Aorta (tissue), 5 donors: ENCODE results near the gene BCORL1. TPM values are rescaled to one million over a fixed set of nuclear protein-coding genes. Genes with fewer than 3 reads are reported as not detected.

ENCODE experiments used
- ATAC-seq: fragments of 200-7000 bp; cut with Tn5 transposase; one replicate; pipeline ENCODE4 v1.9.1; 2022; ENCODE audit warnings: moderate library complexity; ENCODE audit not compliant: low FRiP score
- DNase-seq, 2 donors: peaks; one replicate each; pipeline ENCODE4 v3.0.0-alpha.2; 2020
- H3K27ac ChIP-seq, 2 donors: one replicate each; pipeline ENCODE4 v1.5.1; 2013; ENCODE audit warnings: low read length in 2 of 2, mild to moderate bottlenecking in 2 of 2, moderate library complexity in 2 of 2, control low read depth in 1 of 2, inconsistent platforms in 1 of 2, low read depth in 1 of 2
- H3K27me3 ChIP-seq, 2 donors: one replicate each; pipeline ENCODE4 v1.6.1; 2013; ENCODE audit warnings: control low read depth in 1 of 2, low read length in 1 of 2, mild to moderate bottlenecking in 1 of 2, moderate library complexity in 1 of 2; ENCODE audit not compliant: insufficient read depth in 2 of 2, control insufficient read depth in 1 of 2
- H3K36me3 ChIP-seq, 2 donors: one replicate each; pipeline ENCODE4 v1.6.1; 2013; ENCODE audit warnings: control low read depth in 1 of 2, low read length in 1 of 2, mild to moderate bottlenecking in 1 of 2; ENCODE audit not compliant: insufficient read depth in 2 of 2, control insufficient read depth in 1 of 2
- H3K4me1 ChIP-seq, 2 donors: one replicate each; pipeline ENCODE4 v1.6.1; 2013; ENCODE audit warnings: low read length in 2 of 2, control low read depth in 1 of 2, mild to moderate bottlenecking in 1 of 2, moderate library complexity in 1 of 2; ENCODE audit not compliant: insufficient read depth in 2 of 2, control insufficient read depth in 1 of 2
- H3K4me3 ChIP-seq, 2 donors: one replicate each; pipeline ENCODE4 v1.5.1; 2013; ENCODE audit warnings: low read length in 2 of 2, control low read depth in 1 of 2, mild to moderate bottlenecking in 1 of 2
- H3K9me3 ChIP-seq: one replicate; pipeline ENCODE4 v1.6.1; 2013; ENCODE audit warnings: mild to moderate bottlenecking, low read length; ENCODE audit not compliant: control insufficient read depth
- WGBS, 2 donors: extraction: QIAGEN DNeasy Blood & Tissue Kit; methylation state at CpG; one replicate each; pipeline ENCODE4 v1.1.7; 2013; 5-methylcytosine and 5-hydroxymethylcytosine counted together
- intact Hi-C, 2 donors: fragments of 100-400 bp; cut with DNase I; formaldehyde crosslinking; loops; one replicate each; pipeline versions ENCODE4 v1.14.2 to v1.15.0; 2022
- long read RNA-seq, 2 donors: library from polyadenylated mRNA; unstranded; transcript quantifications; one replicate each; pipeline ENCODE4 v2.0.0, GENCODE V29; 2020 to 2021
- polyA plus RNA-seq, 2 donors: library from polyadenylated mRNA; stranded (reverse); fragments of 200-250 nt; gene quantifications; one replicate each; pipeline ENCODE4 v1.2.3, GENCODE V29; 2013
- total RNA-seq, 2 donors: library from RNA; stranded (reverse); fragmentation: NEBNext Ultra II Directional; extraction: Animal tissue kit (Norgen Biotek cat#: 25700); gene quantifications; one replicate each; pipeline ENCODE4 v1.2.1, GENCODE V29; 2021
- donor health status: healthy with polysubstance abuse.
- donor health status: Bipolar disorder and iron deficiency.
- donor health status: DM: no; HTN: no; CAD: no.
- donor health status: DM: no; HTN: no; CAD: no.
- donor health status: DM: yes; HTN: yes; CAD: no.

The BCORL1 gene, protein sequence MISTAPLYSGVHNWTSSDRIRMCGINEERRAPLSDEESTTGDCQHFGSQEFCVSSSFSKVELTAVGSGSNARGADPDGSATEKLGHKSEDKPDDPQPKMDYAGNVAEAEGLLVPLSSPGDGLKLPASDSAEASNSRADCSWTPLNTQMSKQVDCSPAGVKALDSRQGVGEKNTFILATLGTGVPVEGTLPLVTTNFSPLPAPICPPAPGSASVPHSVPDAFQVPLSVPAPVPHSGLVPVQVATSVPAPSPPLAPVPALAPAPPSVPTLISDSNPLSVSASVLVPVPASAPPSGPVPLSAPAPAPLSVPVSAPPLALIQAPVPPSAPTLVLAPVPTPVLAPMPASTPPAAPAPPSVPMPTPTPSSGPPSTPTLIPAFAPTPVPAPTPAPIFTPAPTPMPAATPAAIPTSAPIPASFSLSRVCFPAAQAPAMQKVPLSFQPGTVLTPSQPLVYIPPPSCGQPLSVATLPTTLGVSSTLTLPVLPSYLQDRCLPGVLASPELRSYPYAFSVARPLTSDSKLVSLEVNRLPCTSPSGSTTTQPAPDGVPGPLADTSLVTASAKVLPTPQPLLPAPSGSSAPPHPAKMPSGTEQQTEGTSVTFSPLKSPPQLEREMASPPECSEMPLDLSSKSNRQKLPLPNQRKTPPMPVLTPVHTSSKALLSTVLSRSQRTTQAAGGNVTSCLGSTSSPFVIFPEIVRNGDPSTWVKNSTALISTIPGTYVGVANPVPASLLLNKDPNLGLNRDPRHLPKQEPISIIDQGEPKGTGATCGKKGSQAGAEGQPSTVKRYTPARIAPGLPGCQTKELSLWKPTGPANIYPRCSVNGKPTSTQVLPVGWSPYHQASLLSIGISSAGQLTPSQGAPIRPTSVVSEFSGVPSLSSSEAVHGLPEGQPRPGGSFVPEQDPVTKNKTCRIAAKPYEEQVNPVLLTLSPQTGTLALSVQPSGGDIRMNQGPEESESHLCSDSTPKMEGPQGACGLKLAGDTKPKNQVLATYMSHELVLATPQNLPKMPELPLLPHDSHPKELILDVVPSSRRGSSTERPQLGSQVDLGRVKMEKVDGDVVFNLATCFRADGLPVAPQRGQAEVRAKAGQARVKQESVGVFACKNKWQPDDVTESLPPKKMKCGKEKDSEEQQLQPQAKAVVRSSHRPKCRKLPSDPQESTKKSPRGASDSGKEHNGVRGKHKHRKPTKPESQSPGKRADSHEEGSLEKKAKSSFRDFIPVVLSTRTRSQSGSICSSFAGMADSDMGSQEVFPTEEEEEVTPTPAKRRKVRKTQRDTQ (N-terminal part only)
- total RNA-seq (10 to 100 TPM; 22.1 to 26.9 TPM), polyA plus RNA-seq (1 to 10 TPM; 2.6 to 4.4 TPM)
- long read RNA-seq, donor 1, partial matches to known transcripts = 11 of 13 reads
- long read RNA-seq, donor 1, other reads (novel, unspliced or antisense) = 2 of 13 reads
- long read RNA-seq, donor 2, partial matches to known transcripts = 4 of 9 reads
- long read RNA-seq, donor 2, other reads (novel, unspliced or antisense) = 5 of 9 reads

DNA sequence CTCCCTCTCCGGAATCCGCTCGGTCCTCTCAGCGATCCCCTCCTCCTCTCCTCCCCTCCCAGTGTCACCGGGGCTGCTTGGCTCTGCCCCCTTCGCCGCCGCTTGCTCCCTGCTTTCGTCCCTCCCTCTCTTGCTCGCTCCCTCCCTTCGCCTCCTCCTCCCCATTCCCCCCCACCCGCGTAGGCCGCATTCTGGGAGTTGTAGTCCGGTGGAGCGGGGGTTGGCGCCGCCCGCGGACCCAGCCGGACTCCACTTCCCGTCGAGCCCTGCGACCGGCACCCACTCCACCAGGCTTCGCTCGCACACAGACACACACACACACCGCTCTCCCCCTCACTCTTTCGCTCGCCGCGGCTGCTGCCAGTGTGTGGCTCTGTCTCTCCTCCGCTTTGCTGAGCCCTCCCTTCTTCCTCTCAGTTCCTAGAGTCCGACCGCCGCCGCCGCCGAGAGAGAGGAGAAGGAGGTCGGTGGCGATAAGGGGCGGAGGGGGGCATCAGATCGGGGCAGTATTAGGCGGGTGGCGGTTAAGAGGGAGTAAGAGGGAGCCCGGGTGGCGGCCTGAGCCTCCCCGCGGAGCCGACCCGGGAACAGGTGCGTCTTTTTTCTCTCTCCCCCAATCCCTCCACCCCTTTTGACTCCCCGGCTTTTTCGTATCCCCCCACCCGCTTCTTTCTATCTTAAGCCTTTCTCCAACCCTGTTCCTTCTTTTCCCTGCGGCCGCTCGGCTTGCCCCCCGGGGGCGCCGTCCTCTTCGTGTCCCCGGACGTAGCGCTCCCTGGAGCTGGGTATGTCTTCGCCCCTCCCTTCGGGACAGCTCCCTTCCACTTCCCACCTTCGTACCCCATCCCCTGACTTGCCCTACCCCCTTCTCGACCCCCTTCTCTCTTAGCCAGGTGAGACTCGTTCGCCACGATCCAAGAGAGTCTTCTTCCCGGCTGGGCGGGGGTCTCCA, at the start of gene BCORL1:
TSS of gene BCORL1 (plus strand) at position 336 of the 952 bp plus-strand sequence. CDS start 22,597 bp downstream, outside the sequence.
- H3K4me3 ChIP-seq = peak within 1 kb of the TSS; percentile 24 to 82
- no peaks in the 10 kb centered on the region for H3K4me1 ChIP-seq
- DNase-seq (peak; percentile 94 to 95), ATAC-seq (peak; percentile 93)
- H3K9me3 ChIP-seq = no peaks in the 10 kb centered on the region
- H3K27me3 ChIP-seq = no peaks in the 10 kb centered on the region
- 1 to 46% methylated on average over 51 to 74 of the region's 74 CpGs for WGBS, 2 donors
- peak within 1 kb of the TSS in 1 of 2 donors; percentile 26 for H3K27ac ChIP-seq
- intact Hi-C loops = loop anchor here (1.0 to 5.0 kb wide), 2 partner anchors 50 kb away; no protein-coding TSS in a partner anchor
- H3K36me3 ChIP-seq = no peaks in the 10 kb centered on the region

DNA sequence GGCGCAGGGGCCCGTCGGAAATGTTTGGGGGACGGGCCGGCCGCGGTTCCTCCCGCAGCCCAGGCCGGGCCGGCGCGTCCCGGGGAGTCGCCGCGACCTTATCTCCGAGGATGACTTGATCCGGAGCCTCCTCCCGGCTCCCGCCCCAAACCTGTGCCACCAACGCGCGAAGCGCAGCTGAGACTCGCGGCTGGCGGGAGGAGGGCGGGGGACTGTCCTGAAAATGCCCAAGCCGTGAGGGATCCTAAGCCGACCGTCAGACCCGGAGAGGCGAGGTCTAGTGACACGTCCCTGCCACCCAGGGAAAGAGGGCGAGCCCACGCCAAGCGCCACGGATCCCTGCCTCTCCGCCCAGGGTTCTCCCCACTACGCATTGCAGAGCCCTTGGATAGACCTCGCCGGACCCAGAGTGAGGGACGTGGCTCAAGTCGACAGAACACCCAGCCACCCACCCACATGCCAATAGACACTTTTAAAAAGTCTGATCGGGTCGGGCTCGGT, 49.6 kb upstream of the BCORL1 start:
- H3K9me3 ChIP-seq = no peaks in the 10 kb centered on the region
- WGBS, 2 donors = 1 to 36% methylated on average over 45 to 47 of the region's 47 CpGs
- H3K4me3 ChIP-seq = peak overlapping the region in 1 of 2 donors; percentile 54
- no peaks in the 10 kb centered on the region for H3K27me3 ChIP-seq
- no peak overlapping the region for H3K27ac ChIP-seq
- ATAC-seq (peak; percentile 3), DNase-seq (peak; percentile 58 to 76)
- intact Hi-C loops = loop anchor here (1.0 to 5.0 kb wide), 2 partner anchors 49 kb away; partner anchors contain the start of gene BCORL1 (in 2 of the 2)
- H3K36me3 ChIP-seq = no peaks in the 10 kb centered on the region
- no peaks in the 10 kb centered on the region for H3K4me1 ChIP-seq

DNA sequence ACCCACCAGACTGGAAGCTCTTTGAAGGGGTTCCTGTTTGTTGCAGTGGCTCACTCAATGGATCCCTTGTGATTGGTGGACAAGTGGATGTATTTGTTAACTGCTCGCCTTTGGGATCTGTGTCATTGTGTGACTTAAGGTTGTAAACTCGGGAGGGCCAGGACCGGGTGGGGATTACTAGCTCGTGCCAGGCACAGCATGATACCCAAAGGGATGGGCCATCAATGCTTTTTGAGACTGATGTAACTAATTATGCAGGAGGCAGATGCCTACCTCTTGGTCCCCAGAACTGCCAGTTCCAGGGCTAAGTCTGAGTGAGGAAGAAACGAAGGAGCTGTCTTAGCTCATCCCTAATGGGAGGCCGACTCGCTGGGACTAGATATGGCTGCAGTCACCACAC, 48.7 kb upstream of the BCORL1 start:
- 44 to 55% methylated on average over 7 of the region's 7 CpGs for WGBS, 2 donors
- Histone ChIP-seq H3K36me3 (no peaks in the 10 kb centered on the region), H3K27me3 (no peaks in the 10 kb centered on the region), H3K27ac (no peak overlapping the region), H3K4me1 (no peaks in the 10 kb centered on the region), H3K4me3 (no peak overlapping the region), H3K9me3 (no peaks in the 10 kb centered on the region)
- no peak for DNase-seq
- ATAC-seq = no peak
- intact Hi-C loops = loop anchor here in 1 of 2 donors (5.0 kb wide), 1 partner anchor 49 kb away; the partner anchor contains the start of gene BCORL1

DNA sequence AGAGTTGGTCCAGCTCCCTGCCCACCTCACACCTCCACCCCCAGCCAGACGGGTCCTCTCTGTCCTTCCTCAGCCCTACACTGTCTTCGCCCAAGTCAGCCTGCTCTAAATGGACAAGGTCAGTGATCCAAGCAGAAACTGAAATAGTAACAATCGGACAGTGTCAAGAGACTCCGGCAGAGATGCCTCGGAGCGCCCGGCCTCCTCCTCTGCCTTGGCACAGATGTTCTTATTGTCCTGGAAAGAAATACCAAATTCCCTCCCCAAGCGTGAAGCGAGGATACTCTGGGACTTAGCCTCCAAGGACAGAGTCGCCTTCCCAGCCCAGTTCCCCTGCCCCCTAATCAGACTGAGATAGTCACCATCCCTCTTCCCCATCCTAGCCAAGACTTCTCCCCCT, 48.0 kb upstream of the BCORL1 start:
- H3K9me3 ChIP-seq = no peaks in the 10 kb centered on the region
- DNase-seq (no peak), ATAC-seq (no peak)
- no peaks in the 10 kb centered on the region for H3K4me1 ChIP-seq
- H3K27ac ChIP-seq = no peak overlapping the region
- intact Hi-C loops = loop anchor here in 1 of 2 donors (5.0 kb wide), 1 partner anchor 48 kb away; the partner anchor contains the start of gene BCORL1
- H3K36me3 ChIP-seq = no peaks in the 10 kb centered on the region
- H3K27me3 ChIP-seq = no peaks in the 10 kb centered on the region
- 61 to 65% methylated on average over 10 of the region's 10 CpGs for WGBS, 2 donors
- H3K4me3 ChIP-seq = no peak overlapping the region

DNA sequence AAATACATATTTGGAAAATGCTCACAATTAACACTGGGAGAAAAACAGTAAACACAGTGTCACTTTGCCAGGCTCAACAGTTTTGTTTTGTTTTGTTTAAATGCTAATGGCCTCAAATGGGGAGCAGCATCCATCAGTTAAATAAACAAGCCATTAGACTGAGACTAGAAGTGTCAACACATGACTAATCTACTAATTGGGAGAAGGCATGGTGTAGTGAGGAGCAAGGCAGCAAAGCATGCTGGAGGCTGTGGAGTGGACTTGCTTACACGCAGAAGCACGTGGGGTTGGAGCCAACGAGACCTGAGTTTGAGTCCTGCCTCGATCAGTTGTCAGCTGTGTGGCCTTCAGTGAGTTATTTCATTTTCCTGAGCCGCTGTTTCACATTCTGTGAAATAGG, 47.5 kb upstream of the BCORL1 start:
- intact Hi-C loops = loop anchor here in 1 of 2 donors (5.0 kb wide), 1 partner anchor 47 kb away; the partner anchor contains the start of gene BCORL1
- Histone ChIP-seq H3K4me1 (no peaks in the 10 kb centered on the region), H3K36me3 (no peaks in the 10 kb centered on the region), H3K27me3 (no peaks in the 10 kb centered on the region), H3K9me3 (no peaks in the 10 kb centered on the region), H3K27ac (no peak overlapping the region), H3K4me3 (no peak overlapping the region)
- WGBS, 2 donors = 61 to 93% methylated on average over 5 of the region's 5 CpGs
- ATAC-seq (no peak), DNase-seq (no peak)

DNA sequence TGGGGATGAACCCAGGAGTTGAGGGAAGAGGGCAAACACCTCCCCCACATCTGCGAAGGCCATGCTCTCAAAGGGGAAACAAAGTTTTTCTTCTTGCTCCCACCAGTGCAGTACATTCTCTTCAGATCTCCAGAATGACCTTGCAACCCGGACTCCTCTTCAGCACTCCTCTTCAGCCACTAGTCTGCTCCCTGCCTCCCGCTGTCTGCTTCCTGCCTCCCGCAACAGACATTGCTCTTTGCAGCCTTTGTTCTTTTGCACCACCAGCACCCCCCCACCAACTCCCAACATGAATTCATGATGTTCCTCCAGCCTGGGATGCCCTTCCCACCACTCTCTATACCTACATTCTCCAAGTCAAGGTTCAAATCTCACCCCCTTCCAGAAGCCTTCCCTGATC, 44.4 kb upstream of the BCORL1 start:
- H3K4me1 ChIP-seq = no peaks in the 10 kb centered on the region
- H3K4me3 ChIP-seq = no peak overlapping the region
- ATAC-seq (no peak), DNase-seq (no peak)
- WGBS, 2 donors = 61 to 63% methylated on average over 4 of the region's 4 CpGs
- H3K27me3 ChIP-seq = no peaks in the 10 kb centered on the region
- intact Hi-C loops = no loop called here
- no peaks in the 10 kb centered on the region for H3K36me3 ChIP-seq
- no peak overlapping the region for H3K27ac ChIP-seq
- no peaks in the 10 kb centered on the region for H3K9me3 ChIP-seq

DNA sequence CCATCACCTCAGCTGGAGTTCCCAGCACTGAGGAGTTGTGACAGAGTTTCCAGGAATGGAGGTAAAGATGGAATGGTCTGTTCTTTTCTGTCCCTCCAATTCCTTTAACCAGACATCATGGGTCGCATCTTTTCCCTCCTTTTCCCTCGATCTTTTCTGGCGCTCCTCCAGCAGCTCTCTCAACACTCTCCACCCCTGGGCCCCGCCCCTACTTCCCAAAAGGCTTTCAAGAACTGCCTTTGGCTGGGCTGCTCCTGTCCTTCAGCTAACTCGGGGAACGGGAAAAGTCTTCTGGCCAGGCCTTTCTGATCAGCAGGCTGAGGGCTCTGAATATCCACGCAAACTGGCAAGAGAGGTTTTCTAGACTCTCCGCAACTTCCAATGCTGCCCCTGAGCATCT, 42.4 kb upstream of the BCORL1 start:
- no peak for DNase-seq
- WGBS, 2 donors = 36 to 44% methylated on average over 8 of the region's 8 CpGs

More for the DNA sequence above, 42.4 kb upstream of the BCORL1 start:
- H3K9me3 ChIP-seq = no peaks in the 10 kb centered on the region
- intact Hi-C loops = no loop called here
- H3K4me1 ChIP-seq = no peaks in the 10 kb centered on the region
- no peak for ATAC-seq
- no peaks in the 10 kb centered on the region for H3K27me3 ChIP-seq
- no peak overlapping the region for H3K27ac ChIP-seq
- no peak overlapping the region for H3K4me3 ChIP-seq
- no peaks in the 10 kb centered on the region for H3K36me3 ChIP-seq
